Hematopoietic multipotent progenitor cell treated with erythropoietin and hydrocortisone succinate and interleukin-3 and kit ligand, for 8 days (in vitro differentiated cells): ENCODE measurements around the gene XRN2.

ENCODE experiments used
- DNase-seq: peaks from one replicate; pipeline ENCODE4 v3.0.0-alpha.2; 2015

XRN2 gene

GRCh38 chr20:21436205-21436604, 133.1 kb downstream of the XRN2 start:
- DNase-seq = no peak

- no peak for DNase-seq
Observed at GRCh38 chr20:21437248-21437647, 134.1 kb downstream of the XRN2 start.

GRCh38 chr20:21437816-21438215, 134.7 kb downstream of the XRN2 start:
- no peak for DNase-seq
